Vagina (tissue), 2 donors: ENCODE data around the gene SH2D3A. TPM values are rescaled to one million over a fixed set of nuclear protein-coding genes. Genes with fewer than 3 reads are reported as not detected.

Source experiments
- DNase-seq, 2 donors: peaks; one replicate each; pipeline ENCODE4 v3.0.0-alpha.2; 2017; ENCODE audit errors: extremely low spot score in 2 of 2
- H3K27ac ChIP-seq: fragments of 200-600 bp; sonication (generic); one replicate; pipeline ENCODE4 v1.5.1; 2019
- H3K27me3 ChIP-seq: fragments of 200-600 bp; sonication (generic); one replicate; pipeline ENCODE4 v1.5.1; 2019
- H3K36me3 ChIP-seq, 2 donors: fragments of 200-600 bp; sonication (generic); one replicate each; pipeline ENCODE4 v1.5.1; 2017 to 2019
- H3K4me1 ChIP-seq: fragments of 200-600 bp; sonication (generic); one replicate; pipeline ENCODE4 v1.5.1; 2019
- H3K4me3 ChIP-seq, 2 donors: fragments of 200-600 bp; sonication (generic); 1 replicate in 1 of 2; 2 replicates in 1 of 2; pipeline ENCODE4 v1.5.1; 2016 to 2019
- H3K9me3 ChIP-seq: fragments of 200-600 bp; sonication (generic); one replicate; pipeline ENCODE4 v1.5.1; 2019
- POLR2A ChIP-seq, 2 donors: fragments of 450-650 bp; IDR thresholded peaks; one replicate each; pipeline ENCODE4 v1.6.1; 2017; ENCODE audit warnings: antibody characterized with exemption in 2 of 2, mild to moderate bottlenecking in 2 of 2, moderate library complexity in 2 of 2
- POLR2AphosphoS5 ChIP-seq, 2 donors: sonication (generic); formaldehyde crosslinking; IDR thresholded peaks; one replicate each; pipeline ENCODE4 v1.9.0; 2017; ENCODE audit warnings: antibody characterized with exemption in 2 of 2, mild to moderate bottlenecking in 2 of 2, low read depth in 1 of 2; ENCODE audit not compliant: insufficient read depth in 1 of 2
- intact Hi-C: fragments of 100-400 bp; cut with DNase I; formaldehyde crosslinking; loops from one replicate; pipeline ENCODE4 v1.15.1; 2023
- total RNA-seq: library from RNA; depleted of rRNA; stranded (reverse); fragments of >200 nt; gene quantifications from one replicate; pipeline ENCODE4 v1.2.3, GENCODE V29; 2016
- TF ChIP-seq, protein P1 (sequence below), 3 experiments: fragments of 450-650 bp in 2 of 3; fragments of 200-600 bp in 1 of 3; sonication (generic) in 1 of 3; IDR thresholded peaks; one replicate each; pipeline ENCODE4 v1.5.1; 2017 to 2019; ENCODE audit warnings: antibody characterized with exemption in 3 of 3, mild to moderate bottlenecking in 2 of 3, moderate library complexity in 2 of 3

Gene SH2D3A
- total RNA-seq, 1 donor from 2014 or later, result 21.9 TPM

DNA sequence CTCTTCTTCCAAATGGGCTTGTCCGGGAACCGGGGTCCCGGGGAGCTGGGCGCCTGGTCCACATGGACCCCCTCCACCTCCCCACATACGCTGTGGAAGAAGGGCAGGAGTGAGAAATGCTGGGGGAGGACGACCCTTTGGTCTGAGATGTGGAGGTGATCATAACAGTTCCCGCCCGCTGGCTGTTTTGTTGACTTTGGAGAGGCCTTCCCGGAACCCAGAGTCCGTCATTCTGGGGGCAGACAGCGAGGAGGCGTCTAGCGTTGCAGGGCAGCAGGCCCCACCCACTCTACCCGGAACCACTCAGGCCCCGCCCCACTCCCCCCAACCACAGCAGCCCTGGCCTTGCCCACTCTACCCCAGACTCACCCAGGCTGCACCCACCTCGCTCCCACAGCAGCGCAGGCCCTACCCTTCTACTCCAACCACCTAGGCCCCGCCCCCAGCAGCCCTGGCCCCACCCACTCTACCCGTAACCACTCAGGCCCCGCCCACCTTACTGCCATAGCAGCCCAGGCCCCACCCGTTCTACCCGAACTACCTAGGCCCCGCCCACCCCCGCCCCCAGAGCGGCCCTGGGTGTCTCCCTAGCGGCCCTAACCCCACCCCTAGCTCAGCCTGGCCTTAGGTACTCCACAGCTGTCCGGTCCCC lies 37.0 kb downstream of the SH2D3A start:
- H3K9me3 ChIP-seq, result no peaks in the 10 kb centered on the region
- H3K27me3 ChIP-seq, result no peaks in the 10 kb centered on the region
- no peak for DNase-seq
- no peak overlapping the region for H3K27ac ChIP-seq
- H3K4me3 ChIP-seq, result no peak overlapping the region
- peaks cover 0 to 24% of the 10 kb centered on the region in 2 donors for H3K36me3 ChIP-seq
- TF ChIP-seq POLR2A (IDR thresholded peaks at IDR 0.05), result no peak
- TF ChIP-seq, protein P1, sequence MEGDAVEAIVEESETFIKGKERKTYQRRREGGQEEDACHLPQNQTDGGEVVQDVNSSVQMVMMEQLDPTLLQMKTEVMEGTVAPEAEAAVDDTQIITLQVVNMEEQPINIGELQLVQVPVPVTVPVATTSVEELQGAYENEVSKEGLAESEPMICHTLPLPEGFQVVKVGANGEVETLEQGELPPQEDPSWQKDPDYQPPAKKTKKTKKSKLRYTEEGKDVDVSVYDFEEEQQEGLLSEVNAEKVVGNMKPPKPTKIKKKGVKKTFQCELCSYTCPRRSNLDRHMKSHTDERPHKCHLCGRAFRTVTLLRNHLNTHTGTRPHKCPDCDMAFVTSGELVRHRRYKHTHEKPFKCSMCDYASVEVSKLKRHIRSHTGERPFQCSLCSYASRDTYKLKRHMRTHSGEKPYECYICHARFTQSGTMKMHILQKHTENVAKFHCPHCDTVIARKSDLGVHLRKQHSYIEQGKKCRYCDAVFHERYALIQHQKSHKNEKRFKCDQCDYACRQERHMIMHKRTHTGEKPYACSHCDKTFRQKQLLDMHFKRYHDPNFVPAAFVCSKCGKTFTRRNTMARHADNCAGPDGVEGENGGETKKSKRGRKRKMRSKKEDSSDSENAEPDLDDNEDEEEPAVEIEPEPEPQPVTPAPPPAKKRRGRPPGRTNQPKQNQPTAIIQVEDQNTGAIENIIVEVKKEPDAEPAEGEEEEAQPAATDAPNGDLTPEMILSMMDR (IDR thresholded peaks at IDR 0.05), result no peak
- no peak for TF ChIP-seq POLR2AphosphoS5 (IDR thresholded peaks at IDR 0.05; ENCODE audit: insufficient read depth in 1 of 2, low read depth in 1 of 2)
- peaks cover under 1% of the 10 kb centered on the region for H3K4me1 ChIP-seq
- intact Hi-C loops, result loop anchor here (10.0 kb wide), 1 partner anchor 135 kb away; no protein-coding TSS in a partner anchor

DNA sequence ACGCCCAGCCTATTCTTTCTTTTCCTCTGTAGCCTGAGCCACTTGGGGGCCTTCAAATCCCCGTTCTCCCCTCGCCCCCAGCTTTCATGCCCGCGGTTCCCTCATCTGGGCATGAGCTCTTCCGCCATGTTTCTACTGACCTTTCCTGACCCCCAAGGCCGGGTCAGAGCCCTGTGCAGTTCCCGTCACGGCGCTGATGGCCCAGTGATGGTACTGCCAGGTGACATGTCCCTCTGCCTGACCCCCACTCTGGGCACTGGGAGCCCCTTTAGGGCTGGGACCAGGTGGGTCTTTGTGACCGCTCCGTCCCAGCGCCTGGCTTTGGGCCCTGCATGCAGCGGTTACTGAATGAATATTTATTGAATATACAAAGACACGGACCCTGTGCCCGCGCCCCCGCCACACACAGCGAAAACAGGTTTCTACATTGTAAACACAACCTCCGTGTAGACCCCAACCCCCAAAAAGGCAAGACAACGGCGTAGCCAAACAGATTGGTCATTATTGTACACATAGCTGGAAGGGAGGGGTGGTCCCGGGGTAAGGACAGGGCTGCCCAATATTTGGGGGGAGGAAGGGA lies 37.6 kb downstream of the SH2D3A start:
- no peak overlapping the region for H3K27ac ChIP-seq
- intact Hi-C loops, result loop anchor here (10.0 kb wide), 1 partner anchor 135 kb away; no protein-coding TSS in a partner anchor
- H3K9me3 ChIP-seq, result no peaks in the 10 kb centered on the region
- H3K36me3 ChIP-seq, result peaks cover 0 to 24% of the 10 kb centered on the region in 2 donors
- DNase-seq, result no peak
- no peaks in the 10 kb centered on the region for H3K27me3 ChIP-seq
- H3K4me3 ChIP-seq, result no peak overlapping the region
- TF ChIP-seq POLR2AphosphoS5 (IDR thresholded peaks at IDR 0.05; ENCODE audit: insufficient read depth in 1 of 2, low read depth in 1 of 2) (no peak), POLR2A (IDR thresholded peaks at IDR 0.05) (no peak)
- TF ChIP-seq, protein P1 (IDR thresholded peaks at IDR 0.05), result no peak
- no peaks in the 10 kb centered on the region for H3K4me1 ChIP-seq

DNA sequence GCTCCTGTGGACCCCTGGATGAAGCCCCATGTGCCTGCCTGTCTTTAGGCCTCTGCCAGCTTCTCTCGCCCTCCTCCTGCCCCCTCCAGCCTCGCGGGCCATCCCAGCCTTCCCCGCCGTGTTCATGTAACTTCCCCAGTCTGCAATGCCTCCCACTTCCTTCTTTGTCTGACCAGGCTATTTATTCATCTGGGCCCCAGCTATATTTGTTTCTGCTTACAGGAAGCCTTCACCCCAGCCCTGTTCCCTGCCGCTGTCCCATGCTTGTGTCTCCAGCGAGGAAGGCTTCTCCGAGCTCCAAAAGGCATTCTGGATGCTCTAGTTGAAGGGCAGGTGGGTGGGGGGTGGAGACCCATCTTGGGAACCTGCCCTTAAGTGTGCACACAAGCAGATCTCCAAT lies 38.9 kb downstream of the SH2D3A start:
- peaks cover 1% of the 10 kb centered on the region for H3K4me1 ChIP-seq
- no peak for DNase-seq
- TF ChIP-seq, protein P1 (IDR thresholded peaks at IDR 0.05), result no peak
- TF ChIP-seq POLR2AphosphoS5 (IDR thresholded peaks at IDR 0.05; ENCODE audit: insufficient read depth in 1 of 2, low read depth in 1 of 2) (no peak), POLR2A (IDR thresholded peaks at IDR 0.05) (no peak)
- H3K27me3 ChIP-seq, result no peaks in the 10 kb centered on the region
- peaks cover 0 to 23% of the 10 kb centered on the region in 2 donors for H3K36me3 ChIP-seq
- H3K4me3 ChIP-seq, result no peak overlapping the region
- H3K27ac ChIP-seq, result no peak overlapping the region
- intact Hi-C loops, result no loop called here
- no peaks in the 10 kb centered on the region for H3K9me3 ChIP-seq

GRCh38 chr19:6725513-6726231 lies 41.6 kb downstream of the SH2D3A start:
- H3K4me1 ChIP-seq, result peaks cover 18% of the 10 kb centered on the region

More at GRCh38 chr19:6725513-6726231, 41.6 kb downstream of the SH2D3A start:
- no peaks in the 10 kb centered on the region for H3K36me3 ChIP-seq
- no peak overlapping the region for H3K4me3 ChIP-seq
- no peaks in the 10 kb centered on the region for H3K9me3 ChIP-seq
- TF ChIP-seq POLR2A (IDR thresholded peaks at IDR 0.05) (no peak), POLR2AphosphoS5 (IDR thresholded peaks at IDR 0.05; ENCODE audit: insufficient read depth in 1 of 2, low read depth in 1 of 2) (no peak)
- TF ChIP-seq, protein P1 (IDR thresholded peaks at IDR 0.05), result no peak
- H3K27me3 ChIP-seq, result no peaks in the 10 kb centered on the region
- no peak overlapping the region for H3K27ac ChIP-seq
- no peak for DNase-seq
- intact Hi-C loops, result no loop called here
